Motor neuron (in vitro differentiated cells): ENCODE results near the gene NOL9. TPM values are rescaled to one million over a fixed set of nuclear protein-coding genes. Genes with fewer than 3 reads are reported as not detected.

Experiments used
- ATAC-seq, 8 experiments: fragments of 200-7000 bp; cut with Tn5 transposase; replicated peaks in 6 of 8; 2 replicates each; pipeline ENCODE4 v1.8.0; 2021; ENCODE audit warnings: mild to moderate bottlenecking in 8 of 8, moderate library complexity in 8 of 8
- H3K27ac ChIP-seq, 2 donors: fragments of 250-450 bp; sonication (Bioruptor Pico); 2 replicates each; pipeline ENCODE4 v1.9.0; 2021; ENCODE audit warnings: antibody characterized with exemption in 2 of 2, mild to moderate bottlenecking in 2 of 2, moderate library complexity in 1 of 2
- H3K4me1 ChIP-seq, 2 donors: fragments of 250-450 bp; sonication (Bioruptor Pico); replicated peaks in 1 of 2; 2 replicates each; pipeline ENCODE4 v1.6.1; 2021; ENCODE audit warnings: antibody characterized with exemption in 2 of 2, mild to moderate bottlenecking in 2 of 2, moderate library complexity in 1 of 2
- H3K4me3 ChIP-seq, 5 donors: fragments of 250-450 bp; sonication (Bioruptor Pico); 2 replicates each; pipeline ENCODE4 v1.9.0; 2021; ENCODE audit warnings: antibody characterized with exemption in 5 of 5, mild to moderate bottlenecking in 5 of 5, moderate library complexity in 4 of 5
- WGBS, 10 experiments: fragments of 450-650 bp; shearing (Covaris generic); methylation state at CpG; one replicate each; pipeline ENCODE4 v1.0.0; 2022; 5-methylcytosine and 5-hydroxymethylcytosine counted together
- in situ Hi-C, 9 experiments: fragments of 400-800 bp; cut with MboI; loops; one replicate each; pipeline ENCODE4 v1.15.0; 2021; ENCODE audit warnings: low sequenced_read_pairs in 9 of 9, low pct_unique_long_range_greater_than_20kb in 2 of 9; ENCODE audit not compliant: unreplicated experiment in 9 of 9
- total RNA-seq, 8 experiments: library from RNA; unstranded; fragments of 300-600 nt; gene quantifications; 2 replicates each; pipeline versions ENCODE4 v1.2.3 to v1.2.4, GENCODE V29; 2022

NOL9 gene
- total RNA-seq, 8 experiments from 2014 or later, result 12.9 to 35.2 (median 14.9) TPM

- H3K4me3 ChIP-seq, result no peak overlapping the region
- no peak overlapping the region for H3K27ac ChIP-seq
- peaks cover 10 to 15% of the 10 kb centered on the region in 2 donors for H3K4me1 ChIP-seq
- WGBS, 10 experiments, result 95 to 100% (median 100%) methylated on average over 2 to 5 of the region's 7 CpGs; no CpG with 5 or more reads in 7 of the 10 experiments
- in situ Hi-C loops, result loop anchor here in 1 of 9 experiments (25.0 kb wide), 1 partner anchor 246 kb away; the partner anchor contains the start of genes HES3 and ICMT
- ATAC-seq, result no peak
Measured at GRCh38 chr1:6483761-6484117, 70.6 kb downstream of the NOL9 start.

- Histone ChIP-seq H3K4me1 (peaks cover 10 to 15% of the 10 kb centered on the region in 2 donors), H3K27ac (no peak overlapping the region), H3K4me3 (no peak overlapping the region)
- in situ Hi-C loops, result loop anchor here in 1 of 9 experiments (25.0 kb wide), 1 partner anchor 246 kb away; the partner anchor contains the start of genes HES3 and ICMT
- WGBS, 10 experiments, result 80 to 100% (median 91%) methylated on average over 2 to 12 of the region's 14 CpGs; no CpG with 5 or more reads in 5 of the 10 experiments
- ATAC-seq, result no peak
Measured at GRCh38 chr1:6483017-6483760, 71.1 kb downstream of the NOL9 start.

GRCh38 chr1:6481820-6482219, 72.5 kb downstream of the NOL9 start:
- WGBS, 10 experiments, result 53 to 100% (median 70%) methylated on average over 1 to 5 of the region's 5 CpGs; no CpG with 5 or more reads in 4 of the 10 experiments
- H3K27ac ChIP-seq, result no peak overlapping the region
- H3K4me3 ChIP-seq, result no peak overlapping the region
- H3K4me1 ChIP-seq, result peaks cover 14 to 21% of the 10 kb centered on the region in 2 donors
- in situ Hi-C loops, result loop anchor here in 1 of 9 experiments (25.0 kb wide), 1 partner anchor 245 kb away; the partner anchor contains the start of genes HES3 and ICMT
- ATAC-seq, result peak in 1 of 8 experiments; percentile 0

GRCh38 chr1:6477039-6477820, 77.1 kb downstream of the NOL9 start:
- in situ Hi-C loops, result loop anchor here in 1 of 9 experiments (25.0 kb wide), 1 partner anchor 240 kb away; the partner anchor contains the start of genes HES3 and ICMT
- WGBS, 10 experiments, result 58 to 100% (median 78%) methylated on average over 1 to 17 of the region's 24 CpGs; no CpG with 5 or more reads in 3 of the 10 experiments
- ATAC-seq, result peak in 4 of 8 experiments; percentile 13 to 26 (median 18)

GRCh38 chr1:6476483-6476882, 77.8 kb downstream of the NOL9 start:
- Histone ChIP-seq H3K4me3 (no peak overlapping the region), H3K4me1 (peaks cover 4 to 7% of the 10 kb centered on the region in 2 donors), H3K27ac (no peak overlapping the region)
- no peak for ATAC-seq
- in situ Hi-C loops, result loop anchor here in 1 of 9 experiments (25.0 kb wide), 1 partner anchor 239 kb away; the partner anchor contains the start of genes HES3 and ICMT
- 78 to 97% (median 87%) methylated on average over 1 to 5 of the region's 5 CpGs; no CpG with 5 or more reads in 2 of the 10 experiments for WGBS, 10 experiments

More at GRCh38 chr1:6477039-6477820, 77.1 kb downstream of the NOL9 start:
- H3K27ac ChIP-seq, result peak overlapping the region in 1 of 2 donors; percentile 7
- H3K4me3 ChIP-seq, result no peak overlapping the region
- H3K4me1 ChIP-seq, result peaks cover 6 to 9% of the 10 kb centered on the region in 2 donors

- H3K4me1 ChIP-seq, result peaks cover 4 to 7% of the 10 kb centered on the region in 2 donors
- H3K27ac ChIP-seq, result no peak overlapping the region
- WGBS, 10 experiments, result 6 to 43% (median 40%) methylated on average over 8 to 14 of the region's 33 CpGs; no CpG with 5 or more reads in 7 of the 10 experiments
- ATAC-seq, result peak; percentile 68 to 97 (median 78)
- H3K4me3 ChIP-seq, result no peak overlapping the region
- in situ Hi-C loops, result loop anchor here in 1 of 9 experiments (25.0 kb wide), 1 partner anchor 238 kb away; the partner anchor contains the start of genes HES3 and ICMT
Measured at GRCh38 chr1:6475381-6476133, 78.8 kb downstream of the NOL9 start.

- ATAC-seq, result no peak
- 20 to 74% methylated on average over 1 to 4 of the region's 13 CpGs; no CpG with 5 or more reads in 8 of the 10 experiments for whole genome bisulfite sequencing, 10 experiments
- in situ Hi-C loops, result loop anchor here in 1 of 9 experiments (25.0 kb wide), 1 partner anchor 238 kb away; the partner anchor contains the start of genes HES3 and ICMT
- no peak overlapping the region for H3K4me3 ChIP-seq
- no peak overlapping the region for H3K27ac ChIP-seq
- H3K4me1 ChIP-seq, result peaks cover 4 to 7% of the 10 kb centered on the region in 2 donors
Measured at GRCh38 chr1:6474815-6475282, 79.5 kb downstream of the NOL9 start.

- peaks cover 4 to 7% of the 10 kb centered on the region in 2 donors for H3K4me1 ChIP-seq
- in situ Hi-C loops, result no loop called here
- H3K27ac ChIP-seq, result no peak overlapping the region
- WGBS, 10 experiments, result 67 to 97% (median 81%) methylated on average over 6 to 11 of the region's 33 CpGs; no CpG with 5 or more reads in 7 of the 10 experiments
- no peak overlapping the region for H3K4me3 ChIP-seq
- no peak for ATAC-seq
Measured at GRCh38 chr1:6473974-6474814, 80.1 kb downstream of the NOL9 start.

GRCh38 chr1:6473156-6473555, 81.2 kb downstream of the NOL9 start:
- H3K4me3 ChIP-seq, result no peak overlapping the region
- ATAC-seq, result no peak
- H3K4me1 ChIP-seq, result peaks cover 4 to 7% of the 10 kb centered on the region in 2 donors
- in situ Hi-C loops, result no loop called here
- 81 to 94% (median 94%) methylated on average over 3 to 10 of the region's 18 CpGs; no CpG with 5 or more reads in 6 of the 10 experiments for WGBS, 10 experiments
- no peak overlapping the region for H3K27ac ChIP-seq

- in situ Hi-C loops, result no loop called here
- ATAC-seq, result no peak
- WGBS, 10 experiments, result 53 to 95% (median 84%) methylated on average over 2 to 8 of the region's 10 CpGs; no CpG with 5 or more reads in 4 of the 10 experiments
- H3K27ac ChIP-seq, result no peak overlapping the region
- H3K4me1 ChIP-seq, result peaks cover 4 to 6% of the 10 kb centered on the region in 2 donors
- H3K4me3 ChIP-seq, result no peak overlapping the region
Measured at GRCh38 chr1:6472391-6472790, 81.9 kb downstream of the NOL9 start.

- ATAC-seq, result no peak
- Histone ChIP-seq H3K27ac (no peak overlapping the region), H3K4me3 (no peak overlapping the region), H3K4me1 (peaks cover 0 to 2% of the 10 kb centered on the region in 2 donors)
- in situ Hi-C loops, result no loop called here
- 64 to 100% (median 96%) methylated on average over 1 to 5 of the region's 7 CpGs; no CpG with 5 or more reads in 3 of the 10 experiments for WGBS, 10 experiments
Measured at GRCh38 chr1:6471970-6472368, 82.3 kb downstream of the NOL9 start.
